ENCODE results near the gene PLCG2. TPM values are rescaled to one million over a fixed set of nuclear protein-coding genes. Genes with fewer than 3 reads are reported as not detected.

Gene PLCG2
- total and polyA plus RNA-seq, 2 donors from 2014 or later = 50.7 to 55.6 TPM

DNA sequence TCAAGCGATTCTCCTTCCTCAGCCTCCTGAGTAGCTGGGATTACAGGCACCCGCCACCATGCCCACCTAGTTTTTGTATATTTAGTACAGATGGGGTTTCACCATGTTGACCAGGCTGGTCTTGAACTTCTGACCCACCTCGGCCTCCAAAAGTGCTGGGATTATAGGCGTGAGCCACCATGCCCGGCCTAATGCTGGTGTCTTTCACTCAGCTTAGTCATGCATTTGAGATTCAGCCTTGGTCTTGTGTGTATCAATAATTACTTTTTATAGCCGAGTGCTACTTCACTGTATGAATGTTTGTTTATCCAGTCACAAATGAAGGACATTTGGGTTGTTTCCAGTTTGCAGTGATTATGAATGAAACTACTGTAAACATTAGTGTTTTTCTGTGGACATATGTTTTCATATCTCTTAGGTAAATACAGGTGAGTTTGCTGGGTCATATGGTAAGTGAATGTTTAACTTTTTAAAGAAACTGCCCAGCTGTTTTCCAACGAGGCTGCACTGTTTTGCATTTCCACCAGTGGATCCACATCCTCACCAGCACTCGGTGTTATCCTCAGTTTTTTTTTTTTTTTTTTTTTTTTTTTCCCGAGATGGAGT is 11.0 kb upstream of the PLCG2 start:
- DNase-seq (peak in 1 of 5 donors; percentile 7), FAIRE-seq (no peak)
- H3K4me3 ChIP-seq (ENCODE audit: low read length in 3 of 3) = no peak overlapping the region
- no peaks in the 10 kb centered on the region for H3K36me3 ChIP-seq (ENCODE audit: control insufficient read depth in 2 of 3, insufficient read depth in 3 of 3, low read length in 3 of 3)
- H3K27me3 ChIP-seq (ENCODE audit: control insufficient read depth, insufficient read depth, low read length) = no peaks in the 10 kb centered on the region
- no peak overlapping the region for H3K9ac ChIP-seq (ENCODE audit: low read length in 3 of 3)
- no peaks in the 10 kb centered on the region for H3K9me3 ChIP-seq (ENCODE audit: control insufficient read depth in 2 of 3, insufficient read depth in 1 of 3, low read length in 3 of 3)
- intact Hi-C loops (cut with DNase I) = no loop called here
- TF ChIP-seq, protein P1, sequence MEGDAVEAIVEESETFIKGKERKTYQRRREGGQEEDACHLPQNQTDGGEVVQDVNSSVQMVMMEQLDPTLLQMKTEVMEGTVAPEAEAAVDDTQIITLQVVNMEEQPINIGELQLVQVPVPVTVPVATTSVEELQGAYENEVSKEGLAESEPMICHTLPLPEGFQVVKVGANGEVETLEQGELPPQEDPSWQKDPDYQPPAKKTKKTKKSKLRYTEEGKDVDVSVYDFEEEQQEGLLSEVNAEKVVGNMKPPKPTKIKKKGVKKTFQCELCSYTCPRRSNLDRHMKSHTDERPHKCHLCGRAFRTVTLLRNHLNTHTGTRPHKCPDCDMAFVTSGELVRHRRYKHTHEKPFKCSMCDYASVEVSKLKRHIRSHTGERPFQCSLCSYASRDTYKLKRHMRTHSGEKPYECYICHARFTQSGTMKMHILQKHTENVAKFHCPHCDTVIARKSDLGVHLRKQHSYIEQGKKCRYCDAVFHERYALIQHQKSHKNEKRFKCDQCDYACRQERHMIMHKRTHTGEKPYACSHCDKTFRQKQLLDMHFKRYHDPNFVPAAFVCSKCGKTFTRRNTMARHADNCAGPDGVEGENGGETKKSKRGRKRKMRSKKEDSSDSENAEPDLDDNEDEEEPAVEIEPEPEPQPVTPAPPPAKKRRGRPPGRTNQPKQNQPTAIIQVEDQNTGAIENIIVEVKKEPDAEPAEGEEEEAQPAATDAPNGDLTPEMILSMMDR (IDR thresholded peaks at IDR 0.05; ENCODE audit: borderline replicate concordance, extremely low read depth, insufficient read depth) = no peak
- H3K27ac ChIP-seq (ENCODE audit: low read depth in 2 of 2, low read length in 2 of 2) = no peak overlapping the region
- H3K4me1 ChIP-seq (ENCODE audit: control insufficient read depth in 2 of 3, insufficient read depth in 2 of 3, low read depth in 1 of 3, low read length in 3 of 3) = peaks cover 0 to 3% (median 0%) of the 10 kb centered on the region in 3 donors

GRCh38 chr16:81770008-81770407 is 9.1 kb upstream of the PLCG2 start:
- FAIRE-seq = no peak
- no peak overlapping the region for H3K4me3 ChIP-seq (ENCODE audit: low read length in 3 of 3)
- intact Hi-C loops (cut with DNase I) = no loop called here

GRCh38 chr16:81774348-81774747 is 4.7 kb upstream of the PLCG2 start:
- no peaks in the 10 kb centered on the region for H3K36me3 ChIP-seq (ENCODE audit: control insufficient read depth in 2 of 3, insufficient read depth in 3 of 3, low read length in 3 of 3)
- DNase-seq (peak in 4 of 5 donors; percentile 53 to 71 (median 59)), FAIRE-seq (no peak)
- H3K9ac ChIP-seq (ENCODE audit: low read length in 3 of 3) = no peak overlapping the region
- H3K27ac ChIP-seq (ENCODE audit: low read depth in 2 of 2, low read length in 2 of 2) = peak overlapping the region in 1 of 2 donors; percentile 34
- H3K9me3 ChIP-seq (ENCODE audit: control insufficient read depth in 2 of 3, insufficient read depth in 1 of 3, low read length in 3 of 3) = no peaks in the 10 kb centered on the region
- intact Hi-C loops (cut with DNase I) = no loop called here
- H3K4me1 ChIP-seq (ENCODE audit: control insufficient read depth in 2 of 3, insufficient read depth in 2 of 3, low read depth in 1 of 3, low read length in 3 of 3) = peaks cover 0 to 2% (median 0%) of the 10 kb centered on the region in 3 donors
- TF ChIP-seq, protein P1 (IDR thresholded peaks at IDR 0.05; ENCODE audit: borderline replicate concordance, extremely low read depth, insufficient read depth) = no peak
- H3K4me3 ChIP-seq (ENCODE audit: low read length in 3 of 3) = no peak overlapping the region
- H3K27me3 ChIP-seq (ENCODE audit: control insufficient read depth, insufficient read depth, low read length) = no peaks in the 10 kb centered on the region

More at GRCh38 chr16:81770008-81770407, 9.1 kb upstream of the PLCG2 start:
- H3K9ac ChIP-seq (ENCODE audit: low read length in 3 of 3) = no peak overlapping the region
- H3K9me3 ChIP-seq (ENCODE audit: control insufficient read depth in 2 of 3, insufficient read depth in 1 of 3, low read length in 3 of 3) = no peaks in the 10 kb centered on the region
- no peaks in the 10 kb centered on the region for H3K36me3 ChIP-seq (ENCODE audit: control insufficient read depth in 2 of 3, insufficient read depth in 3 of 3, low read length in 3 of 3)
- DNase-seq = no peak
- TF ChIP-seq, protein P1 (IDR thresholded peaks at IDR 0.05; ENCODE audit: borderline replicate concordance, extremely low read depth, insufficient read depth) = no peak
- peaks cover 0 to 3% (median 0%) of the 10 kb centered on the region in 3 donors for H3K4me1 ChIP-seq (ENCODE audit: control insufficient read depth in 2 of 3, insufficient read depth in 2 of 3, low read depth in 1 of 3, low read length in 3 of 3)
- no peak overlapping the region for H3K27ac ChIP-seq (ENCODE audit: low read depth in 2 of 2, low read length in 2 of 2)
- no peaks in the 10 kb centered on the region for H3K27me3 ChIP-seq (ENCODE audit: control insufficient read depth, insufficient read depth, low read length)

All from kidney (tissue), 14 donors.